NCI-H2107 (cell line): Measurements from ENCODE around the gene RAD18.

Experiments used
- DNase-seq: peaks from one replicate; lab custom pipeline; 2025; lab: John Stamatoyannopoulos, UW

RAD18 gene

DNA sequence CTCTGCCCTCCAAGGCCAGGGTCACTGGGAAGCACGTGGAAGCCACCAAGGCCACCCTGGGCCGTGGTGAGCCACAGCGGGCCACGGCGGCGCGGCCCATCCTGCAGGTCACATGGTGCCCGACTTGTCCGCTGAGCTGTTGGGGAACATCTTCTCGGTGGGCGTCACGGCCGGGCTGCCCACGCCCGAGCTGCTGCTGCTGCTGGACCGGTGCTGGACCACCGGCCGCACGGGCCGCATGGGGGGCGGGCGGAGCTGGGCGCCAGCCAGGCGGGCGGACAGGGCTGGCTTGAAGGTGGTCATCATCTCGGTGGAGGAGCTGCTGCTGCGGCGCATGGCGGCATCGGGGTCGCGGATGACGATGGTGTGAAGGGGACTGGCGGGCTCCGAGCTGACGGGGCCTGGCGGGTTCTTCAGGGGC is 22.1 kb upstream of the RAD18 start:
- DNase-seq, result no peak

DNA sequence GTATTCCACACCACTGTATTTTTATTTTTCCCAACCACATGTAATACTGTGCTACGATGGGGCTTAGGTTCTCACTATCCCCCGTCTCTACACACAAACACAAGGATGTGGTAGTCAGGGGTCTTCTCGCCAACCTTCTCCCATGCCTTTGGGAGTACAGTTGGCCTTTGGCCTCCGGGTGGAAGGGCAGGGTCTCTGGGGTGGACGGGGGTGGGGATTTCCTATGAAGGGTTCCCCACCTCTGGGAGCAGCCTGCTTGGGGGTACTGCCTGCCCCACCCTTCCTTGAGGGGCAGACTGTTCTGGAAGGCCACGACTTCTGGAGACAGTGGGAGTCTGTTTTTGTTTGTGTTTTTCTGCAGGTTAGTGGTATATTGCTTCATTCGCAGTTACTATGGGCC is 21.3 kb upstream of the RAD18 start:
- no peak for DNase-seq

DNA sequence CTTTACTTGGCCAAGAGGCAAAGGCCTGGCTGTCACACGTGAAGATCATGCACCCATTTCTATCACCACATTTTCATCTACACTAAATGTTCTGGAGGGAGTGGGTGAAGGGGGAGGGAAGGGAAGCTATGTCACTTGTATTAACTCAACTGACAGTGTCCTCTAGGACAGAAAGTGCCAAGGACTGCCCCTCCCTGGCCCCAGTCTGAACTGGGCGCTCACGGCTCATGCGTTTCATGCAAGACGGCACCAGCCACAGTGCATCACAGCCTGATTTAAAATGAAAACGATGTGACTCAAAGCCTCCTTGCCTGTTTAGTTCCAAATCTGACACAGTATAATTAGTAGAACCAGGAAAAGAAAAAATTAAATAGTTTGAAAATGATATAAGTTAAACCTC is 20.8 kb upstream of the RAD18 start:
- no peak for DNase-seq

DNA sequence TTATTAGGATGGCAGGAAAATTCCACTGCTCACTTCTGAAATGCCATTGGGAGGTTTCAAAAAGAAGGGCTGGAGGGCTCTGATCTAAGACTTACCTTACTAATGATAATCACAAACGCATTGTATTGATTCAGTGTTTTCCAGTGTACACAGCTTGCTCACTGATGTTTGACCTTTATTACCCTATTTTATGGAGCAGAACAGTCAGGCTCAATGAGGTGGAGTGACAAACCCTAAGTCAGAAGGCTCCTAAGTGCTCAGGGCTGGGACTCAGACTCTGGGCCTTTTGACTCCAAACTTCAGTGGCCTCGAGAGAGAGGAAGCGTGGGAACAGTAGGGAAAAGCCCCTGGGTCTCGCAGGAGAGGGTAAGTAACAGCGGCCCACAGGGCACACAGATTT is 20.3 kb upstream of the RAD18 start:
- no peak for DNase-seq

DNA sequence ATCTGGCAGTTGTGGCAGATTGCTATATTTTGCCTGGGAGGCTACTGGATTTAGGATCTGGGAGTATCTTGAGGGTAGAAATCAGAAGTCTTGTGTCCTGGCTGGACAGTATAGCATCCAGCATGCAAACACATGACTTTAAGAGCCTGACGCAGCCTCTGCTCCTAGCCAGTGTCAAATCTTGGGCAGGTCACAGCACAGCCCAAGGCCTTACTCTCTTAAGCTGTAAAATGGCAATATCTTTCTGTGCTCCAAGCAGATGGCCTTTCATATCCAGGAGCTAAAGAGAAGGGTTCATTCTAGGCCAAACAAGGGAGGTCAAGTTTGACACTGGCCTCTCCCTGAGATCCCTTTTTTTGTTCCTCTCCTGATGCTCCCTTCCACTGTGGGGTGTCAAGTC is 19.8 kb upstream of the RAD18 start:
- no peak for DNase-seq

DNA sequence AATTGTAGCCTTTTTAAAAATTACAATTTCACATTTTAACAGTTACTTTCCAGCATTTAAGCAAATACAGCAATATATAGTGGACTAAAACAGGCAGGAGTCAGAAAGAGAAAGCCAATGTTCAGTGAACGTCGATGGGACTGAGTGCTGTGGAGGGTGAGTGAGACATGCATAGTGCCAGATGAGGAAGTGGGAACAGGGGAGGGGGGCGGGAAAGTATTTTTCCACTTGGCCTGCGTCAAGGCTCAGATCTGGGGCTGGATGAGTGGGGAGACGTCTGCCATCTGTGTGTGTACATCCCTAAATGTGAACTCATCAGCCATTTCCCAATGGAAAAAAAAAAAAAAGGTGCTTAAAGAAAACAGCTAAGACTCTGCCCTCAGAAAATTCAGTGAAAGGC is 19.2 kb upstream of the RAD18 start:
- DNase-seq, result no peak

DNA sequence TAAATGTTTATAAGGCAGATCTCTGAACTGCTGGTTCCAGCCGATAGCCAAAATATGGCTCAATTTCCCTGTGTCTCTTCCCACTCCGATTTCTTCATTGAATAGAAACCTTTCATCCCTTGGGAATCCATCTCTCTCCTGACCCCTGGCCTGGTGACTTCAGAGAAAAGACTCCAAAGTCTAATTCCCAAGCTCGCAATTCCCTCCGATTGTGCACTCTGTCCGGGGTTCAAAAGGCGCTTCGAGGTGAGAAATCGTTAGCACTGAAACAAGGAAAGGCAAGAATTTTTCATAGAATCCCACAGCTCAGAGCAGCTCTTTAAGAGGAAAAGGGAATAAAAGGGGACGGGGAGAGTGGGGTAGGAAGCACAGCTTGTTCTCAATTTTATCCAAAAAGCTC is 18.4 kb upstream of the RAD18 start:
- DNase-seq, result no peak

DNA sequence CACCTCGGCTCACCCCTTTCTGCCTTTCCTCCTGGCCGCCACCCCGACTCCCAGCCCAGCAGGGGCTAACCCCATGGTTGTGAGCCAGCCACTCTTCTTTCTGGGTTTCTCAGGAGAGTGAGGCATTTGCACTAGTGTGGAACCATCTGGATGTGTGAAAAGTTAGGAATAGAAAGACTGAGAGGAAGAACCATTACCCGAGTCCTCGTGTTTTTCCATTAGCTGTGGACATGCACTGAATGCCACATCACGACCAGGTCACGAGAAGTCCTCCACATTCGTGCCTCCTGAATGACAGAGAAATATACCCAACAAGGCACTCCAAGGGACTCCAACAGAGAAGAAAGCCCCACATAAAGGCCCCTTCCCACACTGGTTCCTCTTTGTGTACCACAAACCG is 18.0 kb upstream of the RAD18 start:
- DNase-seq, result no peak

DNA sequence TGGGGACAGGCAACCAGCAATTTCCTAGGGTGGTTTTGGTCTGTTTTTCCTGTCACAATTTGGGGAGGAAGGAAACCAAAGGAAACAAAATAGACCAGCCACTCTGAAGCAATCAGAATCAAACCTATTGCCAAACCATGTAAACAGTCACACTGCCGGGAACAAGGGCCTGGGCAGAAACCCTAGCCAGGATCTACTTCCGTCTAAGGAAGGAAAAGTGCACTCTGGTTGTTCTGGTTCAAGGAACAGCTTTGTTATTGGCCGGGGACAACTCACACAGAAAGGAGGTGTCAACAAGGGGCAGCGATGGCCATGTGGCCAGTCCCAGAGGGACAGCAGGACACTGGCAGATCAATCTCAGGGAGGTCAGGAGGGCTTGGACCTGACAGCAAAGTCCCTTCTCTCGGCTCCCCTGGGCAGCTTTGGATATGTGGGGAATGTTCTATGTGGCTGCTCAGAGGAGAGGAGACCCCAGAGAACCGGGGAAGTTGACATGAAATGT is 17.5 kb upstream of the RAD18 start:
- DNase-seq, result no peak

DNA sequence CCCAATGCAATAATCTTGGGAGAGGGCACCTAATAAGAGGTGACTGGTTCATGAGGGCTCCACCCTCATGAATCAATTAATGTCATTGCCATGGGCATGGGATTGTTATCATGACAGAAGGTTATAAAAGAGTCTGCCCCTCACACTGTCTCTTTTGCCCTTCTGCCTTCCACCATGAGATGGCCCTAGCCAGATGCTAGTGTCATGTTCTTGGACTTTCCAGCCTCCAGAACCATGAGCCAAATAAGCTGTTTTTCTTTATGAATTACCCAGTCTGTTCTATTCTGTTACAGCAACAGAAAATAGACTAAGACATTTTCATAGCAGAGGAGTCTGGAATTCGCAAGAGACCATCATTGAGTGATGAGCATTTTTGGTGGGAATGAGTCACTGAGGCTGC is 16.0 kb upstream of the RAD18 start:
- no peak for DNase-seq

DNA sequence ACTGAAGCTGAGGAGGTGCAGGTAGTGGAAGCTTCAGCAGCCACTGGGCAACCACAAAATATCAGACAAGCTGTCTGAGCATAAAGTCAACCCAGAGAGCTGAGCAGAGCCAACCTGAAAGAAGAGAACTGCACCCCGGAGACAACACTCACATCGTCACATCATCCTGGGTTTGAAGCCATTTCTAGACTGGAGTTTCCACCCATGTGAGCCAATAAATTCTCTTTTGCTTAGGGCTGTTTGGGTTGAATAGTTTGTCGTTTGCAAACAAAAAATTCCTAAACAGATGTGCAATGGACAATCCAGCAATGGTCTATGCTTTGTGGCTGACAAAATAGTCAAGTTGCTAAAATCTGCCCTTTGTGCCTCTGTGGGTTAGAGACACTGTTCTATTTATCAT is 15.3 kb upstream of the RAD18 start:
- DNase-seq, result no peak

DNA sequence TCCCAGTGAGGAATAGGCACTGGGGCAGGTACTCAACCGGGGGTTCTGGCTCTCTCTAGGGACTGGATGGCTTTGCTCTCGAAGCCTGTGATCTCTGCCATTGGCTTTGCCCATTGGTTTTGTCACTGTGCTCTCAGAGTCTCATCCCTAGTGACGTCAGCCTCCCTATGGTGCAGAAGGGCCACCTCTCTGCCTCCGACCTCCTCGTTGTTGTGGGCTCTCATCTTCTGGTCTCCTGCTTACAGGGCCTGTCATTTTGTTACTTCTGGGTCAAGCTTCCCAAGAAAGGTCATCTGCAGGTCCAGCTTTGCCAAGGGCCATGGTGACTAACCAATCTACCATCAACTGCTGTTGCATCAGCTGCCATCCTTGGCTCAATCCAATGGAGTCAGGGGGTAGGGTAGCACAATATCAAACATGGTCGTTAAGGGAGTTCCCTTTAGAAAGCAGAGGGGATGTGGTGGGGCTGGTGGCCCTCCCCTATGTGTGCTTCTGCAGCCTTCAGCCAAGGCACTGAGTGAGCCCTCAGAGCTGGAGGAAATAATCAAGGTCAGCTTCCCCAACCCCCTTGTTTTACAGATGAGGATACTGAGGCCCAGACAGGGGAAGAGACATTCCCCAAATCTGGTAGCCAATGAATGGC is 13.4 kb upstream of the RAD18 start:
- DNase-seq, result no peak

DNA sequence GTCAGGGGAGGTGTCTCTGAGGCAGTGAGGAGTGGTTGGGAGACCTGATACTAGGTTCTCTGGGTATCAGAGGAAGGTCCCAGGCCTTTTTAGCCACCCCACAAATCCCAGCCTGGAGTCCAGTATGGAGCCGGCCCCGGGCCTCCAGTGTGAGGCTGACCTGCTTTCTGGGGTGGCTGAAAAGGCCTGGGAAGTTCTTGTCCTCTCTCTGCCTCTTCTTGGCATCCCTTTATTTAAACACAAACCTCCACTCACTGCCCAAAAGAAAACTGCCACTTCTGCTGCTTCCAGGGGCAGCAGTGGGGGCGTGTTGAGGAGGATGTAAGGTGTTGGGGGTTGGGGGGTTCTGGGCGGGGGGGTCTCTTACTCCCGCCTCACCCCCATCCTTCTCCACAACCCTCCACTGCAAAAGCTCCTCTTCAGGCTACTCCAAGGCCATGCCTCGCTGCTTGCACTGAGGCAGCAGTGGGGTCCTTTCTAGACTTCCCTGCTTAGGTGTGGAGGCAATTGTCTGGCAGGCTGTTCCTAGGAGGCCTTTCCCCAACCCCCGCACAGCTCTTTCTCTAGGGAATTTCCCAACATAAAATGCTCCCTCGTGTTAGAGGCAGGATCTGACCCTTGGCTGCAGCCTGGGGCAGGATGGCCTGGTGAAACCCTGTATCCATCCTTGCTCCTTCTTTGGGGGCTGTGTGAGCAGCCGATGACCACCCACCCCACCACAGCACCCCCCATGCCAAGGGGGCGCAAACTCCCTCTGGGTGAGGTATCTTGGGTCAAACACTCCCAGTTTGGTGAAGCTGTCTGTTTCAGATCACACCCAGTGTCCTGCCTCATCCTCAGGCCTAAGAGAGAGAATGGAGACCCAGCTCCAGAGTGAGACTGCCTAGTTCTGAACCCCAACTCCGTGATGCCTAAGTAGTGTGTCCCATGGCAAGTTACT is 12.1 kb upstream of the RAD18 start:
- no peak for DNase-seq

DNA sequence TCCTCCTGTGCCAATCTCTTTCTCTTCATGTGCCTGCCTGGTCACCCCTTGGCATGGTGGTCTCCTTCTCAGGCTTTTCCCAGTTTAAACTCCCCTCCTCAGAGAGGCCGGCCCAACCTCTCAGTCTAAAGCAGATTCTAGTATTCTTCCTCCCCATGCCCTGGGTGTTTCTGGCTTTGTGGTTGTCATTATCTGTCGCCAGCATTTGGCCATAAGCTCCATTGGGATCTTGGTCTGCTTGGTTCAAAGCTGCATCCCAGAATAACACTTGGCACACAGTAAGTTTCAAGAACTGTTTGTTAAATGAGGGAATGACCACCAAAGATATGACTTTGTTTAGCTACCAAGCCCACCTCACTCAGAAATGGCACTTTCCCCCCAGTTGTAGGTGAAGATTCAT is 11.2 kb upstream of the RAD18 start:
- no peak for DNase-seq

DNA sequence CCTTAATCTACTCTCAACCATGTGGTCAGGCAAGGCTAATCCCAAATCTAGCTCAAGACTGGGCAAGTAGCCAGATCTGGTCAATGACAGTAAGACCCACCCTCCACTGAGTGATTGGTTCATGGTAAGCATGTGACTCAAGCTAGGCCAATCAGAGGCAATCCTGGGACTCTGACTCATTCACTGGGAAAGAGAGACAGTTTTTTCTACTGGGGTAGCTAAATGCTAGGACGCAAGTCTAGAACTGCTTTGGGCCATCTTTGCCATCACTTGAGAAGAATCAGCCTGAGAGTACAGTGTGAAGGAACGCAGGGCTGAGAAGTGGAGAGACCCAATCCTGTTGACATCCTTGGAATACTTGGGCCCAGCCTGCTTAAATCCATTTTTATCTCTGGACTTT is 9.4 kb upstream of the RAD18 start:
- no peak for DNase-seq

DNA sequence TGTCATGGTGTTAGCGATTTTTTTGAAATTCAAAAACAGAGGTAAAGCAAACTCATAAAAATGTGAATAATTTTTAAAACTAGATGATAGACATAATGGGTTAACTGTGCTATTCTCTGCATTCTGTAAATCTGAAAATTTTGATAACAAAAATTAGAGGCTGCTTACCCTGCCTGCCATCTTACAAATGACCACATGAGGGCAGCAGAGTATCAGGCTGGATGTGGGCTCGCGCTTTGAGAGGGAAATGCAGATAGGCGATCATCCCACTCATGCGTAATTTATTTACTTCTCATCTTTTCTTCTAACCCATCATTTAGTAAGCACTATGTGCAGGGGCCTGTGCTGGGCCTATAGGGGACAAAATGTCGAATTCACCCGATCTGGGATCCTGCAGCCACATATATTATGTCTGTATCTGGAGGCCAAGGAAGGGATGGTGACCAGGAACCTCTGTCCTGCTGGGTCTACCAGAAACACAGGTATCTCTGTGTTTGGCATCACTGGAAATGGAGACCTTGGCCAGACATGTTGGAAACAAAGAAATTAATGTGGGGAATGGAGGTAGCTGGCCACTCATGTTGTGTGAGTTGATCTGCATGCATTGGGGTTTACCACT is 7.8 kb upstream of the RAD18 start:
- peak; percentile 22 for DNase-seq

DNA sequence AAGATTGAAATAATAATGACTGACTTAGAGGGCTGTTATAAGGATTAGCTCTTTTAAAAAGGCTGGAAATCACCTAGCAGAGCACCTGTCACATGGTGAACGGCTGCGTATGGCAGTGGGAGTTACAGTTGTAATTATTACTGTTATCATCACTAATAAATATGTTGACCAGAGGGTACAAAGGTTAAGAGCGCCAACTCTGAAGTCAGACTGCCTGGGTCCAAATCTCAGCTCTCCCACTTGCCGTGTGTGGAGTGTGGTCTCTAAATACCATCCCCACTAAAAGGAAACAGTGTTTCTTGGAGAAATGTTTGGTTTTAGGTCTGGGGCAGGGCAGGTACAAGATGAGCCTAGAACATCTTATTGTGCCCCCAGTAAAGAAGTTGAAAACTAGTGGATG is 6.0 kb upstream of the RAD18 start:
- DNase-seq, result no peak

DNA sequence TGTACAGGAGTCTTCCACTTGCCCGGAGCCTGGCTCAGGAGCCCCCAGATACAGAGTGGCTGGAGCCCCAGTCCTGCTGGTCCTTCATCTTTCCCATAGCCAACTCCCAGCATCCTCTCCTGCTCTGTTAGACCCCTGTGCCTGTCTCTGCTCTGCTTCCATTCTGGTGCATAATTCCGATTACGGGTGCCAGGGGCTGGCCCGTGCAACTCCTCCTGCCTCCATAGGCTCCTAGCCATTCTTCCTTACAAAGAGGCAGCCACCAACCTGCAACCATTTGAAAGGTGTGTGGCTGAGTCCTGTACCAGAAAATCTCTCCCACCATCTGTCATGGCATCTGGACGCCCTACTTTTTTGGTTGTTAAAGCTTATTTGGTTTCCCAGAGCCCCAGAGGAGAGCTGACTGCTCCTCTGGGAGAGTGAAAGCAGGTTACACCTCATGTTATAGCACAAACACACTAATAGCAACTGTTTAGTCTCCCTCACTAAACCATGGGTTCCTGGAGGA is 5.2 kb upstream of the RAD18 start:
- DNase-seq, result no peak

DNA sequence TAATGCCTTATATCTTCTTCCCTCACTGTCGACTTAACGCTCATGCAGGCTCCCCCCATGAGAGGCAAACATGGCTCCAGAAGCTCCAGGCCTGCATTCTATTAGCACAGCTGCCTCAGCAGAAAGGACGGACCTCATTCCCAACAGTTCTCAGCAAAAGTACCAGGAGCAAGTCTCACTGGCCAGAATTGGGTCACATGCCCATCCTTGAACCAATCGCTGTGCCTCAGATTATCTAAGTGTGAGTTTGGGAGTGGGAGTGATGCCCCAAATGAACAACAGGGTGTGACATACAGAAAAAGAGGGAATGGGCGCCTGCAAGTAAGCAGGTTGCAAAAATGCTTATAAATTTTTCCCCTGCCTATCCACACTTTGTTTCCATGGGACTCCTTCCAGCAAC is 4.3 kb upstream of the RAD18 start:
- no peak for DNase-seq

DNA sequence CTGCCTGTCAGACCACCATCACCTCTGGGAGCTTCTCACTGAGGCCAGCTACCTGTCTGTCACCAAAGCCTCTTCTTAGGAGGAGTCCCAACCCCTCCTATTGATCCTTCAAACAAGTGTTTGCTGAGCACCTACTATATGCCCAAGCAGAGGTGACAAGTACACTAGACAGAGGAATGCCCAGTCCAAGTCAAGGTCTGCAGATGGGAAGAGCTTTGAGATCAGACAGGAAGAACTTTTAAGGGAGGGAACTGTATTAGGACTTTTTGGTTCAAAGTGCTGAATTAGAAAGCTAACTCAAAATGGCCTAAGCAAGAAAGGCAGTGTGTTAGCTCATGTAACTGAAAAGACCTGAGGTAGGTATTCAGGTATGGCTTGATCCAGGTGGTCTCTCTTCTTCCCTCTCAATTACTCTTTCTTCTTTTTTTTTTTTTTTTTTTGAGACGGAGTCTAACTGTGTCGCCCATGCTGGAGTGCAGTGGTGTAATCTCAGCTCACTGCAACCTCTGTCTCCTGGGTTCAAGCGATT is 3.6 kb upstream of the RAD18 start:
- no peak for DNase-seq

DNA sequence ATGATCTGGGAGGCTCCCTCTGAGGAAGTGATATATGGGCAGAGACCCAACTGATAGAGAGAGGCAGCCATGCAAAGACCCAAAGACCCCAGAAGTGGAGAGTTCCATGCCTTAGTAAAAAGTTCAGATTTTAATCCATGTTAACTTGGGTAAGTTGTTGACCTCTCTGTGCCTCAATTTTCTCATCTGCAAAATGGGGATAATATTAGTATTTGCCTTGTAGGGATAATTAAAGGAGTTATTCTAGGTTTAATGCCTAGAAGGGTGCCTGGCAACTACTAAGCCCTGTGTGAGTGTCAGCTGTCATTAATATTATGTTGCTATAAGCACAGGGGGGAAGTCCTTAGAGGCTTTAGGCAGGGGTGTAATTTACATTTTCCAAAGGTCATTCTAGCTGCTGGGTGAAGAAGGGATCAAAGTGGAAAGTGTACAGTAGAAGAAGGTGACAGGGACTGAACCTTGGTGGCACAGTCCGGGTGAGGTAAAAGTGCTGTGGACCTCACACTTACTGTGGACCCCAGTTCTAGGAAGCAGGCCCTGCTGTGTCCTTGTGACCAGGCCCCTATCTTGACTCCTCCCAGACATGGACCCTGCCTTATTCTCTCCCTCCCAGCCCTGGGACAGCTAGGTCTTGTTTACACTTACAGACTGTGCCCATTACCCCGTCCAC is 3.0 kb upstream of the RAD18 start:
- DNase-seq, result no peak
